D341Med (cell line): ENCODE measurements around the gene C1QTNF7.

Source experiments
- DNase-seq: peaks from one replicate; pipeline ENCODE4 v3.0.0; 2012; ENCODE audit warnings: low spot score

C1QTNF7 gene

GRCh38 chr4:15427701-15428100, at the start of gene C1QTNF7:
TSS of gene C1QTNF7 (plus strand) at chr4:15428033. CDS start at chr4:15435744, 7,711 bp downstream.
- no peak for DNase-seq

GRCh38 chr4:15378062-15378461, 49.8 kb upstream of the C1QTNF7 start:
- DNase-seq = no peak

GRCh38 chr4:15378493-15378892, 49.3 kb upstream of the C1QTNF7 start:
- no peak for DNase-seq

- no peak for DNase-seq
Observed at GRCh38 chr4:15381806-15382338, 46.0 kb upstream of the C1QTNF7 start.

GRCh38 chr4:15382669-15383273, 45.1 kb upstream of the C1QTNF7 start:
- DNase-seq = no peak

GRCh38 chr4:15385515-15385914, 42.3 kb upstream of the C1QTNF7 start:
- no peak for DNase-seq

GRCh38 chr4:15385928-15386327, 41.9 kb upstream of the C1QTNF7 start:
- DNase-seq = no peak

GRCh38 chr4:15390494-15390893, 37.3 kb upstream of the C1QTNF7 start:
- no peak for DNase-seq

GRCh38 chr4:15392053-15392805, 35.6 kb upstream of the C1QTNF7 start:
- DNase-seq = no peak

GRCh38 chr4:15395311-15395710, 32.5 kb upstream of the C1QTNF7 start:
- no peak for DNase-seq

- DNase-seq = peak; percentile 56
Observed at GRCh38 chr4:15396157-15396800, 31.6 kb upstream of the C1QTNF7 start.

- no peak for DNase-seq
Observed at GRCh38 chr4:15398001-15398400, 29.8 kb upstream of the C1QTNF7 start.

- DNase-seq = no peak
Observed at GRCh38 chr4:15398732-15399131, 29.1 kb upstream of the C1QTNF7 start.

- no peak for DNase-seq
Observed at GRCh38 chr4:15400226-15400625, 27.6 kb upstream of the C1QTNF7 start.

GRCh38 chr4:15400981-15401671, 26.7 kb upstream of the C1QTNF7 start:
- DNase-seq = no peak

- no peak for DNase-seq
Observed at GRCh38 chr4:15402146-15402545, 25.7 kb upstream of the C1QTNF7 start.

GRCh38 chr4:15402974-15403373, 24.9 kb upstream of the C1QTNF7 start:
- no peak for DNase-seq

GRCh38 chr4:15405018-15405417, 22.8 kb upstream of the C1QTNF7 start:
- DNase-seq = no peak

GRCh38 chr4:15410750-15411149, 17.1 kb upstream of the C1QTNF7 start:
- DNase-seq = no peak

GRCh38 chr4:15412461-15412860, 15.4 kb upstream of the C1QTNF7 start:
- DNase-seq = no peak

- DNase-seq = no peak
Observed at GRCh38 chr4:15413010-15413622, 14.7 kb upstream of the C1QTNF7 start.

- no peak for DNase-seq
Observed at GRCh38 chr4:15413623-15414019, 14.2 kb upstream of the C1QTNF7 start.
